Measurements from ENCODE around the gene SCAMP2.

The SCAMP2 gene

GRCh38 chr15:74858369-74858740, 14.8 kb downstream of the SCAMP2 start:
- DNase-seq (ENCODE audit: low spot score): no peak

DNA sequence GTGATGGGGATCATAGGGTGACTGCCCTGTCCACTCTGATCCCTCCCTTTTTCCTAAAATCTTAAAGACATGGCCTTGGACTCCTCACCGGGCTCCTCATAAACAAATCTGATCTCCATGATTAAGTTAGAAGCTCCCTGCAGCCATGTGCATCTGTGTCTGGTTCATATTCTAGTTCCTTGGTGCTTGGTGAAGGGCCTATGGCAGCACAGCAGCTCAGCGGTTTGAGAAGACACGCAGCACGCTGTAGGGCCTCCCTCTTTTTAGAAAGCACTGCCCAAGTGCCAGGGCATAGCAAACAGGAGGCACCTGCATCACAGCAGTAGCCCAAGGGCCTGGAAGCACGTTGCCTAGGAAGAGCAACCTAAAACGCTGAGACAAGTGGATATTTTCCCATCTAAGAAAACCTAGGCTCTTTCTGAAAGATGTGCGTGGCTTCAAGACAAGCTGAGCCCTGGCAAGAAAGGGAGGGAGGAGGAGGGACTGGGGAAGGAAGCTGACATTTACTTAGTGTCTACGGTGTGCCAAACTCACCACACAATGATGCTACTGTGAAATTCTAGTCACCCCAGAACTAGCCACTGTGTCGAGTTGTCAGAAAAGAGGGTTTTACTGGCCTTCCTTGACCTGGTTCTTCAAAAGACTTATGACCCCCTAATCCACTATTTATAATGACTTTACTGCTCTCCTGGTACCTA, 15.3 kb downstream of the SCAMP2 start:
- no peak for DNase-seq (ENCODE audit: low spot score)

DNA sequence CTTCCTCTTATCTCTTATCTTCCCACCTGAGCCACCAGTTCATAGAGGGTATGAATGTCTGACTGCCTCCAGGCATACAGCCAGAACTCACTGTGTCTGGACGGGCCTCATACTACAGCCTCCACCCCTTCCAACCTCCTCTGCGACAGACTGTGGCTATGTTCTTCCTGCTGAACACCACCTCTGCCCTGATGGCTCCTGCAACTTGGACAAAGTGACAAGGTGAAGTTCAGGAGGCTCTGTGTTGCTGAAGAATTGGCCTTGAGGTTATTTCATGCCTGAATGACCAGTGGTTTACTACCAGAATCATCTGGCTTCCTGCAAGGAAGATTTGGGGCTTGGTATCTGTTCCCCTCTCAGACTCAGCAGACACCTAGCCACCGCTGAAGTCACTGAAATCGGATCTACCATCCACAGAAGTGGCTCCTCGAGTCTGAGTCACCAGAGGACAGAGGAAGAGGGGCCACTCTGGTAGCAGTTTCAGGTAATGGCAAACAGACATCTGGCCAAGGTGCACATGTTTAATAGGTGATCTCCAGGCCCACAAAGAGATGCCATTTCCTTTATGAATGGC, 16.0 kb downstream of the SCAMP2 start:
- DNase-seq (ENCODE audit: low spot score): no peak

DNA sequence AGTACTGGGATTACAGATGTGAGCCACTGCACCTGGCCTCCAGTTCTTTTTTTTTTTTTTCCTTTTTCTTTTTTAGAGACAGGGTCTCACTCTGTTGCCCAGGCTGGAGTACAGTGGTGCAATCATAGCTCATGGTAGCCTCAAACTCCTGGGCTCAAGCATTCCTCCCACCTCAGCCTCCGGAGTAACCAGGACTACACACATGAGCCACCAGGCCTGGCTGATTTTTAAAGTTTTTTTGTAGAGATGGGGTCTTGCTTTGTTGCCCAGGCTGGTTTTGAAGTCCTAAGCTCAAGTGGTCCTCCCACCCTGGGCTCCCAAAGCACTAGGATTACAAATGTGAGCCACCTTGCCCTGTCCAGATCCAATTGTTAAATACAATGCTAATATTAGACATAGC, 16.6 kb downstream of the SCAMP2 start:
- DNase-seq (ENCODE audit: low spot score): no peak

- no peak for DNase-seq (ENCODE audit: low spot score)
Measured at GRCh38 chr15:74855857-74856256, 17.3 kb downstream of the SCAMP2 start.

GRCh38 chr15:74854453-74855022, 18.6 kb downstream of the SCAMP2 start:
- no peak for DNase-seq (ENCODE audit: low spot score)

DNA sequence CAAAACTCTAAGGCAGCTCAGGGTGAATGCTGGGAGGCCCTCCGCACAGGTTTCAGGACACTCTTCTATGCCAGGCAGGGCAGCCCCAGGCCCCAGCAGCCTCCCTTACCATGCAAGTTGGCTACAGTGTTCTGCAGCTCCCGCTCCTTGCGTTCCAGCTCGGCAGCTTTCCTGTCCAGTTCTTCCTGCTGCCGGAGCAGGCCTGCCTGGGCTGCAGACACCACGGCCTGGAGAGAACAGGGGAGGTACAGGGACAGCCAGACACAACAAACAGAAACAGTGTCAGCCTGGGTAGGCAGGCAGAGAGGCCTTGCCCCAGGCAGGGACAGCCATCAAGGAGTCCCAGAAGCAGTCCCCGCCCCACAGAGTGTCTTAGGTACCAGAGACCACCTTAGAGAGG, 21.2 kb downstream of the SCAMP2 start:
- DNase-seq (ENCODE audit: low spot score): no peak

DNA sequence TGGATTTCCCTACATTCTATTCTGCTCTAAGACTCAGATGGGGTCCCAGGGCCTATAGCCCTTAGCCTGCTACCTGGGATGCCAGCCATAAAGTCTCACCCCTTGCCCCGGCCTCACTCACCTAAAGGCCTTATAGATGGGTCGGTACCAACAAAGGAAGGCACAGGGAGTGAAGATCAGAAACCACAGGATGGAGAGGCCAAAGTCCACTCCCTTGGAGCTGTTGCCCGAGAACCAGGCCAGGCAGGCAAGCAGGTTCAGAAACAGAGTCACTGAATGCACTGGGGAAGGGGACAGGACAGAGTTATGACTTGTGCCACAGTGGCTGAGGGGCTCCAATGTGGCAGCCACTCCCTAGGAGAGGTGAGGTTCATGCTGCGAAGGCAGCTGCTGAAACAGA, 22.8 kb downstream of the SCAMP2 start:
- no peak for DNase-seq (ENCODE audit: low spot score)

DNA sequence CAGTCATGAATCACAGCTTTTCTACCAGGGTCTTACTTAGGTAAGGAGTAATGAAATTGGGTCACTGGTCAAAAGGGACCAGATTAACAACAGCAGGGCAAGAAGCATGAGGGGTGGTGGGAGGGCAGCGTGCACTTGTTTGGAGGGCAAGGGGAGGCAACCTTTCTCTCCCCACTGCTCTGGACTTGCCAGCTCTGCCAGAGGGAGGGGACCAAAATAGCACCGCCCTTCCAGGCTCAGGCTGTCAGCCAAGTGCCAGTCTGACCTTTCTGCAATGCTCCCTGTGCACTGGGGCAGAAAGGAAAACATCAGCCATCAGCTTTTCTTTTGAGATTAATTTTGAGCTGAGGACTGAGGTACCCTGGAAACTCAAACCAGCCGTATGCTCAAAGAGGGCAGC, 25.7 kb downstream of the SCAMP2 start:
- no peak for DNase-seq (ENCODE audit: low spot score)

- no peak for DNase-seq (ENCODE audit: low spot score)
Measured at GRCh38 chr15:74845581-74845980, 27.6 kb downstream of the SCAMP2 start.

GRCh38 chr15:74845208-74845568, 28.0 kb downstream of the SCAMP2 start:
- DNase-seq (ENCODE audit: low spot score): no peak

DNA sequence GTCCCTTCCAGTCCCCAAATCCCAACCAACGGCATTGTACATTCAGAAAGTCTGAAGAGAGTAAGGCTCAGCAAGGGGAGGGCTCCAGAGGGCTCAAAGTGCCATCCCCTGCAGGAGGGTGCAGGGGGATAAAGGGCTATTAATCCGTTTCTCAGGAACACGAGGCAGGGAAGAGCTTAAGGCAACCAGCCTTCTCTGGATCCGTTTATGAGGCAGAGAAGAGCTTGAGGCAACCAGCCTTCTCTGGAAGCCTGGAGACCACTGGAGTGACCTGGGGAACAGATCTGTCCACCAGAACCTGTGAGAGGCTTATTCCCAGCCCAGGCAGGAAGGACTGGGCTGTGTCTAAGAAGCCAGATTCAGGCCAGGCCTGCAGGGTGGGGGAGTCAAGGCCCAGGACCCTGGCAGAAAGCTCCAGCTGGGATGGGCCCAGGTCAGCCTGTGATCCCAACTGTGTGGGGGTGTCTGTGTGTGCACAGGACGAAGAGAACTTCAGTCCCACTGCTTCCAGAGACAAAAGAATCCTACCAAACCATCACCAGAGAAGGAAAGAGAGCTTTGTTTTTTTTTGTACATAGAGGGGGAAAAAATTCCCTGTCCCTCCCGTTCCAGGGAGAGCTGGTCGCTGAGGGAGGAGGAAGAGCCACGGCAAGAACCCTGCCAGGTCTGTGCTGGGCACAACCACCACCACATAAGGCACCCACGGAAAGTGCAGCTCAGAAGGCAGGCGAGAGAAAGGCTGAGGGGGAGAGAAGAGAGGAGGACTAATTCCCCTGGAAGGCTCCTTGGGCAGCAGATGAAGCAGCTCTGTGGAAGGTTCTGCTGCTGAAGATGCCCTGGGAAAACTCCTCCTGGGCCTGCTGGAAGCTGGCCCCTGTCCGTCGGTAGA, 28.6 kb downstream of the SCAMP2 start:
- DNase-seq (ENCODE audit: low spot score): no peak

DNA sequence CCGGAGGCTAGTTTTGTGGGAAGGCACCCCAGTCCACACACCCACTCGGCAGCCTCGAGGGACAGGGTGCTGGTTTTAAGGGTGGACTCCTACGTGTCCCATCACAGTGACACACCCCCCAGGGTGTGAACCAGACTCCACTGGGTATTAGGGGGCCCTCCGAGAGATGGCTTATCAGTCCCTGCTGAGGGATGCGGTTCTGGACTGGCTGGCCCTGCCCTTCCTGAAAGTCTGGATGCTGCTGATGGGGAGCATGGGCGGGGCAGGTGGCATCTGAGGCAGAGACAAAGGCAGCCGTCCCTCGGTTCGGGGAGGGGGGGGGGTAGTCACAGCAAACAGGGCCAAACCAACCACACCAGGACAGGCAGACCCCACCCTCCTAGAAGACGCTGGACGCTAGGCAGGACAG, 29.3 kb downstream of the SCAMP2 start:
- DNase-seq (ENCODE audit: low spot score): peak; percentile 45

DNA sequence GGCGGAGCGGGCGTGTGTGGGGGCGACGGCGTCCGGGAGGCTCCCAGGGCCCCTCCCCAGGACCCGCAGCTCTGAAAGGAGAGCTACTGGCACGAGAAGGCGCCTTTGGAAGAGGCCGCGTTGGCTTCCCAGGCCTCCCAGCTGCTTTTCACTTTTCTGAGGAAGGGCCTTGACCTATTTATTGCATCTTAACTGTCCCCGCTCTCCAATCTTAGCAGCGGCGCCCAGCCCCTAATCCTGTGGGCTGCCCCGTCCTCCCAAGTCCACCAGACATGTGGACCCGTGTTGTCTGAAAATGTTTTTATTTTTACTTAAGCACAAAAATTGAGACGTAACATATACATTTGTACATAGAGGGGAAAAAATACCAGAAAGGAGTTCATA, 29.7 kb downstream of the SCAMP2 start:
- DNase-seq (ENCODE audit: low spot score): no peak

- DNase-seq (ENCODE audit: low spot score): peak; percentile 99
Measured at GRCh38 chr15:74842581-74843444, 30.4 kb downstream of the SCAMP2 start, which contains the start of gene ULK3. Gene ULK3, minus strand, starts transcription at chr15:74843156. Its CDS starts 51 bp downstream, at chr15:74843105.

DNA sequence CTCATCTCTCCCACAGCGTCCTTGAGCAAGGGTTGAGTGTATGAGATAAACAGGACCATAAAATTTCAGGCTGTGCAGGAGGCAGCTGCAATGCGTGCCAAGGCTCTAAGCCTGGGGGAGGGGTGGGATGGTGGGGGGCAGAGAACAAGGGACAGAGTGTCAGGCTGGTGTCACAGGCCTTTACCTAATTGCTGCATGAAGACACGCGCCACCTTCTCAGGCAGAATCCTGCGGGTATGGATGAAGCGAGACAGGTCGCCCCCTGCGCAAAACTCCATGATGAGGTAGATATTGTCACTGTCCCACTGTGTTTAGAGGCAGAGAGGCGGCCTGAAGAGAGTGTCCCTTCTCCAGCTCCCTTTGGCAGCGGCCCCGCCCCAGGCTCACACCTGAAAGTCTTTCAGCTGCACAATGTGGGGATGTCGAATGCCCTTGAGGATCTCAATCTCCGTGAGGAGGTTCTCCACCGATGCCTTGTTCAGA, 31.2 kb downstream of the SCAMP2 start:
- DNase-seq (ENCODE audit: low spot score): no peak

DNA sequence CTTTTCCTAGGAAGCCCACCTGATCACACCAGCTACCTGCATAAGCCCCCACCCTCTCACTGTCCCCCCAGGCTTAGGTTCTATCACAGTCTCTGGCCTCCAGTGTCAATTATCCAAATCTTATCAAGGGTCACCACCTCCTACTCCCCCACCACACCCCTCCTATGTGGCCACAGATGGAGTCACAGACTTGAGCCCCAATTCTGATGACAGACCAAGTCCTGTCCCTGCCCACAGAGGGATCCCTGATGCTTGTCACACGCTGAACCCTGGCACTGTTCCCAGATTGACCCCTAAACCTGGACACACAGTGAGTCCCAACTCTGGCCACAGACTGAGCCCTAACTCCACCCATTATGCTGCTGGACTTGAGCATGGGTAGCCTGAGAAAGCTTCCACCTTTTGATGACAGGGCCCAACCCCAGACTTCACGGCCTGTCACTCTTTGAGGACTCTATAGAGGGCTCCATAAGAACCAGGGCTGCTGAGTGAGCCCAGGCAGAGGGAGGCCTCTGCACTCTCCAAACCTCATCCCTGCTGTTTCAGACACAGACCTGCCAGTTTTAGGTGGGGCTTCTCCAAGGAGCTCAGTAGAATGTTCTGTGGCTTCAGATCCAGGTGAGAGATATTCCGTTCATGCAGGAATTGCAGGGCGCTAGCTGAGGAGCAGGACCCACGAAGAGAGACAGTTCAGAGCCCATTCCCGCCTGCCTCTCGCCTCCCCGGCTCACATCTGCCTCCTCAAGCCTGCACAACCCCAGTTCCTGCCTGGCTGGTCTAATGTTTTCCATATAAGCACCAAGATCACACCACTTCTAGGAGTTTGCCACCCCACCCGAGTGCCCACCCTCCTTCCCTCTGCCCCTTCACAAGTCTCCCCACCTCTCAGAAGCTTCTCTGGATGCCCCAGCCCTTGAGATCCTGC, 32.1 kb downstream of the SCAMP2 start:
- DNase-seq (ENCODE audit: low spot score): no peak

- DNase-seq (ENCODE audit: low spot score): no peak
Measured at GRCh38 chr15:74839526-74840395, 33.4 kb downstream of the SCAMP2 start.

DNA sequence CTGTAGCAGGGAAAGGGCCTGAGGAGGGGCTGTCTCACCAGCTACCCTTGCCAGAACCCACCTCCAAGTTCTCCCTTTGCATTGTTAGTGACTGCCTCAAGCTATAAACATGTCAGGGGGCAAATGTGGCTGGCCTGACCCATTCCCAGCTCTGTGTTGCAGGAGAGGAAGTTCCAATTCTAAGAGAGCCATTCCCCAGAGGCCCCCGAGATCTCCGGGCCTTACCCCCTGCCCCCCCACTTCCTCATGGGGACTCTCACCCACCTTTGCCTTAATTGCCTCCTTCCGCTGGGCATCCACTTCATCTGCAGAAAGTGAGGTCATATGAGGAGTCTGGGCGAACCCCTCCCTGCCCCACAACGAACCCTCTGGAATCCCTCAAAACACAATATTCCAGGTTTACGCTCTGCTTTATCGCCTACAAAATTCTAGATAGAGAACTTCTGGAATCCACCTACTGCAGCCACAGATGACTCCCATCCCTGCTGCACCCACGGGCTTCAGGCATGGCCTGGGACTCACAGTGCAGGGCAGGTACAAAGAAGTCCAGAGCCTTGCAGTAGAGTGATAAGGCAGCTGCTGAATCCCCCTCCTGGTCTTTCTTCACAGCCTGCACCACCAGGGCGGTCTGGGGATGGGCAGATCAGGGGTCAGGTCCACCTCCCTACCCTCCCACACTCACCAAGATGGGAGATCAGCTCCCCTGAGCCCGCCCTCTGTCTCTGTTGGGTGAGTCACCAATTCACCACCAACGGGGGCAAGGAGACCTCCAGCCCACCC, 34.2 kb downstream of the SCAMP2 start:
- DNase-seq (ENCODE audit: low spot score): no peak
